Muscle of leg (tissue), 11 donors: Measurements from ENCODE around the gene BCKDHB. TPM values are rescaled to one million over a fixed set of nuclear protein-coding genes. Genes with fewer than 3 reads are reported as not detected.

Source experiments
- DNase-seq: peaks from one replicate; pipeline ENCODE4 v3.0.0; 2013
- H3K27ac ChIP-seq: one replicate; pipeline ENCODE4 v1.5.1; 2013; ENCODE audit warnings: mild to moderate bottlenecking, low read length, control low read depth
- H3K27me3 ChIP-seq: one replicate; pipeline ENCODE4 v1.6.1; 2013; ENCODE audit warnings: low read length; ENCODE audit not compliant: control insufficient read depth, insufficient read depth
- H3K36me3 ChIP-seq: one replicate; pipeline ENCODE4 v1.6.1; 2013; ENCODE audit warnings: low read length; ENCODE audit not compliant: control insufficient read depth, insufficient read depth
- H3K4me1 ChIP-seq: one replicate; pipeline ENCODE4 v1.6.1; 2013; ENCODE audit warnings: low read length; ENCODE audit not compliant: control insufficient read depth, insufficient read depth
- H3K4me3 ChIP-seq: one replicate; pipeline ENCODE4 v1.5.1; 2013; ENCODE audit warnings: low read length, control low read depth
- H3K9me3 ChIP-seq: replicated peaks from 2 replicates; pipeline ENCODE4 v1.6.1; 2013; ENCODE audit warnings: low read depth, low read length; ENCODE audit not compliant: control insufficient read depth
- WGBS: methylation state at CpG from one replicate; pipeline ENCODE4 v1.1.5; 2013; ENCODE audit warnings: missing lambda C conversion rate; ENCODE audit not compliant: insufficient coverage; 5-methylcytosine and 5-hydroxymethylcytosine counted together
- polyA plus RNA-seq, 8 donors: library from polyadenylated mRNA; unstranded; fragments of 120-200 nt; gene quantifications; one replicate each; pipeline versions ENCODE4 v1.2.1 to v1.2.3, GENCODE V29; 2013; ENCODE audit warnings: inconsistent platforms in 1 of 8, low replicate concordance in 1 of 8; ENCODE audit not compliant: insufficient read length in 8 of 8, insufficient read depth in 1 of 8
- total RNA-seq: library from RNA; stranded (reverse); fragments of 120-200 nt; gene quantifications from one replicate; pipeline ENCODE4 v1.2.4, GENCODE V29; 2013

The BCKDHB gene
- total and polyA plus RNA-seq, 9 donors: 11.7 to 26.4 (median 20.8) TPM

- no peaks in the 10 kb centered on the region for H3K27me3 ChIP-seq
- no peak overlapping the region for H3K4me3 ChIP-seq
- H3K36me3 ChIP-seq: no peaks in the 10 kb centered on the region
- H3K27ac ChIP-seq: no peak overlapping the region
- H3K4me1 ChIP-seq: no peaks in the 10 kb centered on the region
- no peak for DNase-seq
- no peaks in the 10 kb centered on the region for H3K9me3 ChIP-seq
- WGBS: no CpG with 5 or more reads among the region's 1 CpG
Measured at GRCh38 chr6:80165819-80166218, 59.3 kb downstream of the BCKDHB start.

- no CpG with 5 or more reads among the region's 3 CpGs for WGBS
- DNase-seq: no peak
Measured at GRCh38 chr6:80170433-80170832, 64.0 kb downstream of the BCKDHB start.

GRCh38 chr6:80173411-80173810 lies 66.9 kb downstream of the BCKDHB start:
- Histone ChIP-seq H3K27ac (no peak overlapping the region), H3K9me3 (no peaks in the 10 kb centered on the region), H3K36me3 (no peaks in the 10 kb centered on the region), H3K4me1 (no peaks in the 10 kb centered on the region), H3K27me3 (no peaks in the 10 kb centered on the region), H3K4me3 (no peak overlapping the region)
- WGBS: no CpG with 5 or more reads among the region's 1 CpG
- DNase-seq: peak; percentile 35

More at GRCh38 chr6:80170433-80170832, 64.0 kb downstream of the BCKDHB start:
- Histone ChIP-seq H3K4me1 (no peaks in the 10 kb centered on the region), H3K36me3 (no peaks in the 10 kb centered on the region), H3K4me3 (no peak overlapping the region), H3K9me3 (no peaks in the 10 kb centered on the region), H3K27ac (no peak overlapping the region), H3K27me3 (no peaks in the 10 kb centered on the region)

GRCh38 chr6:80174900-80175572 lies 68.6 kb downstream of the BCKDHB start:
- no peak overlapping the region for H3K27ac ChIP-seq
- H3K27me3 ChIP-seq: no peaks in the 10 kb centered on the region
- no peaks in the 10 kb centered on the region for H3K9me3 ChIP-seq
- no peak for DNase-seq
- no CpG with 5 or more reads among the region's 3 CpGs for WGBS
- no peaks in the 10 kb centered on the region for H3K36me3 ChIP-seq
- no peaks in the 10 kb centered on the region for H3K4me1 ChIP-seq
- no peak overlapping the region for H3K4me3 ChIP-seq

- Histone ChIP-seq H3K4me1 (no peaks in the 10 kb centered on the region), H3K36me3 (no peaks in the 10 kb centered on the region), H3K27ac (no peak overlapping the region), H3K27me3 (no peaks in the 10 kb centered on the region), H3K9me3 (no peaks in the 10 kb centered on the region), H3K4me3 (no peak overlapping the region)
- WGBS: 80% methylated on average over 1 of the region's 1 CpG
- no peak for DNase-seq
Measured at GRCh38 chr6:80179695-80180094, 73.2 kb downstream of the BCKDHB start.

GRCh38 chr6:80181352-80182081 lies 75.0 kb downstream of the BCKDHB start:
- WGBS: 90% methylated on average over 2 of the region's 4 CpGs
- H3K27ac ChIP-seq: no peak overlapping the region

GRCh38 chr6:80182308-80182707 lies 75.8 kb downstream of the BCKDHB start:
- Histone ChIP-seq H3K36me3 (no peaks in the 10 kb centered on the region), H3K9me3 (no peaks in the 10 kb centered on the region), H3K4me1 (no peaks in the 10 kb centered on the region), H3K4me3 (no peak overlapping the region), H3K27me3 (no peaks in the 10 kb centered on the region), H3K27ac (no peak overlapping the region)
- no CpG with 5 or more reads among the region's 1 CpG for WGBS
- DNase-seq: no peak

More at GRCh38 chr6:80181352-80182081, 75.0 kb downstream of the BCKDHB start:
- Histone ChIP-seq H3K27me3 (no peaks in the 10 kb centered on the region), H3K4me1 (no peaks in the 10 kb centered on the region), H3K36me3 (no peaks in the 10 kb centered on the region), H3K4me3 (no peak overlapping the region), H3K9me3 (no peaks in the 10 kb centered on the region)
- DNase-seq: no peak

GRCh38 chr6:80183019-80183795 lies 76.7 kb downstream of the BCKDHB start:
- Histone ChIP-seq H3K27me3 (no peaks in the 10 kb centered on the region), H3K4me3 (no peak overlapping the region), H3K4me1 (no peaks in the 10 kb centered on the region), H3K9me3 (no peaks in the 10 kb centered on the region), H3K27ac (no peak overlapping the region), H3K36me3 (no peaks in the 10 kb centered on the region)
- DNase-seq: no peak
- WGBS: no CpG with 5 or more reads among the region's 4 CpGs

GRCh38 chr6:80185492-80185891 lies 79.0 kb downstream of the BCKDHB start:
- no peaks in the 10 kb centered on the region for H3K4me1 ChIP-seq
- H3K27ac ChIP-seq: no peak overlapping the region
- DNase-seq: no peak
- H3K9me3 ChIP-seq: no peaks in the 10 kb centered on the region
- no peaks in the 10 kb centered on the region for H3K36me3 ChIP-seq
- no peaks in the 10 kb centered on the region for H3K27me3 ChIP-seq
- H3K4me3 ChIP-seq: no peak overlapping the region
- WGBS: 100% methylated on average over 2 of the region's 2 CpGs

GRCh38 chr6:80186082-80186481 lies 79.6 kb downstream of the BCKDHB start:
- no peaks in the 10 kb centered on the region for H3K4me1 ChIP-seq
- H3K27ac ChIP-seq: no peak overlapping the region
- H3K36me3 ChIP-seq: no peaks in the 10 kb centered on the region
- no peaks in the 10 kb centered on the region for H3K27me3 ChIP-seq
- 61% methylated on average over 5 of the region's 7 CpGs for WGBS
- DNase-seq: no peak
- H3K4me3 ChIP-seq: no peak overlapping the region
- no peaks in the 10 kb centered on the region for H3K9me3 ChIP-seq
